ENCODE results near the gene NTPCR.

The NTPCR gene

GRCh38 chr1:233022246-233022645, 71.8 kb downstream of the NTPCR start:
- H3K4me3 ChIP-seq (ENCODE audit: low read depth, low read length), result no peak overlapping the region
- no peak for TF ChIP-seq CTCF (IDR thresholded peaks at IDR 0.05; ENCODE audit: borderline replicate concordance, insufficient read depth, low read depth, low read length)

GRCh38 chr1:233024199-233024598, 73.8 kb downstream of the NTPCR start:
- no peak overlapping the region for H3K4me3 ChIP-seq (ENCODE audit: low read depth, low read length)
- no peak for TF ChIP-seq CTCF (IDR thresholded peaks at IDR 0.05; ENCODE audit: borderline replicate concordance, insufficient read depth, low read depth, low read length)

- H3K4me3 ChIP-seq (ENCODE audit: low read depth, low read length), result no peak overlapping the region
- peak; percentile 51; the same call in 1 of the 2 replicates for TF ChIP-seq CTCF (IDR thresholded peaks at IDR 0.05; ENCODE audit: borderline replicate concordance, insufficient read depth, low read depth, low read length)
Observed at GRCh38 chr1:233025157-233025556, 74.7 kb downstream of the NTPCR start.

- no peak overlapping the region for H3K4me3 ChIP-seq (ENCODE audit: low read depth, low read length)
- TF ChIP-seq CTCF (IDR thresholded peaks at IDR 0.05; ENCODE audit: borderline replicate concordance, insufficient read depth, low read depth, low read length), result no peak
Observed at GRCh38 chr1:233025567-233025966, 75.2 kb downstream of the NTPCR start.

GRCh38 chr1:233027046-233027445, 76.6 kb downstream of the NTPCR start:
- TF ChIP-seq CTCF (IDR thresholded peaks at IDR 0.05; ENCODE audit: borderline replicate concordance, insufficient read depth, low read depth, low read length), result no peak

GRCh38 chr1:233031521-233031920, 81.1 kb downstream of the NTPCR start:
- H3K4me3 ChIP-seq (ENCODE audit: low read depth, low read length), result no peak overlapping the region
- no peak for TF ChIP-seq CTCF (IDR thresholded peaks at IDR 0.05; ENCODE audit: borderline replicate concordance, insufficient read depth, low read depth, low read length)

More at GRCh38 chr1:233027046-233027445, 76.6 kb downstream of the NTPCR start:
- no peak overlapping the region for H3K4me3 ChIP-seq (ENCODE audit: low read depth, low read length)

GRCh38 chr1:233032916-233033315, 82.5 kb downstream of the NTPCR start:
- H3K4me3 ChIP-seq (ENCODE audit: low read depth, low read length), result no peak overlapping the region
- TF ChIP-seq CTCF (IDR thresholded peaks at IDR 0.05; ENCODE audit: borderline replicate concordance, insufficient read depth, low read depth, low read length), result no peak

Measured in GM12875 (cell line).